GM21619 (cell line): ENCODE results near the gene PCDH9.

Experiments
- ATAC-seq: cut with Tn5 transposase; IDR thresholded peaks from one replicate; pipeline ENCODE4 v1.9.1; 2021; ENCODE audit not compliant: unreplicated experiment

The PCDH9 gene

DNA sequence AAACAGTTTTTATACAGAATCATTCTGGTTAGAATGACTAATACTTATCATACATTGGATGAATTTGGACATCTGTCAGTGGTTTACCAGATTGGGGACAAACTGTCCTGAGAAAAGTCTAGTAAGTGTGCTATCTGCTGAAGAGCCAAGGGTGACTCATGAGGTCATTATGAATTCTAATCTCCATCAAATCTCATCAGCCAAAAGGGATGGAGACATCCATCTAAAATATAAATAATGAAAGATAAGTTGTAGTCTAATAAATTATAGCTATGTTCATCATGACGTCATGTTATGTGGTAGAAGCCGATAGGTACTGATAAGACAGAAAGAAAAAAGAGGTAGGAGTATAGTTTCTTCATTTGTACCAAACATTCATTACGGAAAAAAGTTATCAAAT lies 804.4 kb downstream of the PCDH9 start:
- no peak for ATAC-seq

- ATAC-seq, result no peak
Measured at GRCh38 chr13:66424422-66424821, 805.7 kb downstream of the PCDH9 start.

GRCh38 chr13:66415444-66415843 lies 814.7 kb downstream of the PCDH9 start:
- no peak for ATAC-seq

DNA sequence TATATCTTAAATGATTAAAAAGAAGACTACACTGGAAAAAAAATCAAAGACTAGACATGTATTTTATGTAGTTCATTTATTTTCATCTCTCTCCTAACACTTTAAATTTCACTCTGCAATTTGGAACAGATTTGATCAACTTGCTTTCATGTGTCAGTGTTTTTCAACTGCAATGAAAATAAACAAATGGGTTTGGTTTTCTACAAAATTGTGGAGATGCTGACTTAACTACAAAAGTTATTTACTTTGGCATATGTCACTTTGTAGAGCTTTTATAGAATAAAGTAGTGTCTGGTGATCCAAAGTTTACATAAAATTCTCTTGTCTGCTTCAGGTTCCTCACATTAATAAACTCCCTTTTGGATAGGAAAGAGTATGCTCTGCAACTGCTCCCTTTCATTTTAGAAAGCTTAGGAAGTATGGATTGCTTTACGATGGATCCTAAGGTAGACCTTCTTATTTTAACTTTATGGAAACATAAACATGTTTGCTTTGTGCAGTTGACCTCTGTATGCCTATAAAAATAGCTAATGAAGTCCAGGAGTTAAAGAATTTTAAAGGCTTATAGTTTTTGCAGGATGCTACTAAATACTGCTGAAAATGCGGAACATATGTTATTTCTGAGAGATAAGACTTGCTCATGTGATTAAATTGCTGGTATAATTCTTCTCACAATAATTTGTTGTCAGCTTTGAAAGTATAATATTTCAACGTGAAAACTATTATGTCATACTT lies 815.9 kb downstream of the PCDH9 start:
- no peak for ATAC-seq

DNA sequence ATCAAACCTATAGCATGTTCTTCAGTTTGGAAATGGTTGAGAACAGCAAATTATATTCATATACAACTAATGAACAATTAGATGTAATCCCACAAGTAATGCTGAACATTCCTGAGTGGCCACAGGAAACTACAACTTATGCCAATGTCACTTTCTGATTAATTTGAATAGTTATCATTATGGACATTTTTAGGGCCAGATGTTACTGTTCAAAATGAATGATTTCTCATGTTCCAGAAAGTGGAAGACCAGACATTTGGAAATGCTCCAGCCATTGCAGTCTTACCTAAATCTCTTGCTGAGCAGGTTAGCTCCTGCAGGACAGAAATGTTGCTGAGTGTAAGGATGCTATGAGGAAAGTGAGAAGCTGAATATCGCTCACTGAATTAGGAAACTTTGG lies 819.8 kb downstream of the PCDH9 start:
- no peak for ATAC-seq

GRCh38 chr13:66409542-66409941 lies 820.6 kb downstream of the PCDH9 start:
- ATAC-seq, result no peak

- no peak for ATAC-seq
Measured at GRCh38 chr13:66407128-66407527, 823.0 kb downstream of the PCDH9 start.

DNA sequence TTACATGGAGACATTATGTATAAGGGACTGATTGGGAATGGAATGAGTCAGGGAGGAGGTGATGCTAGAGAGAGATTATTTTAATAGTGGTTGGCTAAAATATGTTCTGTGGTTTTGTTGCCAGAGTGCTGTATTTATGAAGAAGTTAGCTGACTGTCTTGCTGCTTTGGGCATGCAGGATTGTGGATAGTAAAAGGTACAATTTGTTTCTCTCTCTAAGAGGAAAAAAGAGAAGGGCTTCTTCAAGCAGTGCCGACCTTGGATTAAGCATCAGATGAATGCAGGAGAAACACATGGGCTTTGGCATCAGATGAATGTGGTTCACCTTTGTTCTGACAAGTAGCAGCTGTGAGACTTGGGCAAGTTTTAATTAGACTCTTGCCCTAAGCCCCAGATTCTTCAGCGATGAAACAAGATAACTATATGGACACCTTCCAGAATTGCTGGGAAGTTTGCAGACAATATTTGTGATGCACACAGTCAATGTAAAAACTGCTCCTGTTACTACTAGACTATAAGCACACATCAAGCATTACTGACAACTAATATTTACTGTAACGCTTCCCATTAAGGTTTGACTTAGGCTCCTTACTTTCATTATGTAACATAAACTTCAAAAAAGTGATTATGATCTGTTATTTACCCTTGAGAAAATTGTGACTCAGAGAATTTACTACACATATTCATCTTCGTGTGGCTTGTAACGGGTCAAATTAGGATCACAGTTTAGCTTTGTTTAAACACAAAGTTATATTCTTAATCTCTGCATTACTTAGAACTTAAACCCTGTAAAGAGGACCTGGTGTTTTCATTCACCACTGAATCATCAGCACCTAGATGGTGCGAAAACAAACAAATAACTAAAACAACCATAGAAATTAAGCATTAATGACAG lies 824.0 kb downstream of the PCDH9 start:
- ATAC-seq, result no peak

DNA sequence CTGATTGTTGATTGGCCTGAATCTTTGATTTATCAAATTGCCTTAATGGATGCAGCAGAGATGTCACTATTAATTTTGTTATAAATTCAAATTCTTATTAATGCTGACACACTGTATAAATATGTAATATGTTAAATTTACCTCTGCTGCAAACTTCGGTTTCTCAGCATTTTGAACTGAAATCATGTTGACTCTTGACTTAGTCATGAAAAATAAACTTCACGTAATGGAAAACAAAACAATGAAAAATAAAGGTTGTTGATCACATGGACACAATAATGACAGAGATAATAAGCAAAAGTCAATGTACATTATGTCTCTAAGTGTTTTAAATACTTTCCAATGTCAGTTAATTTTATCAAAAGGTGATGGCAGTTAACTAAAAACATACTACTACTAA lies 827.6 kb downstream of the PCDH9 start:
- no peak for ATAC-seq

GRCh38 chr13:66402066-66402465 lies 828.1 kb downstream of the PCDH9 start:
- ATAC-seq, result no peak

GRCh38 chr13:66400292-66400691 lies 829.8 kb downstream of the PCDH9 start:
- no peak for ATAC-seq

DNA sequence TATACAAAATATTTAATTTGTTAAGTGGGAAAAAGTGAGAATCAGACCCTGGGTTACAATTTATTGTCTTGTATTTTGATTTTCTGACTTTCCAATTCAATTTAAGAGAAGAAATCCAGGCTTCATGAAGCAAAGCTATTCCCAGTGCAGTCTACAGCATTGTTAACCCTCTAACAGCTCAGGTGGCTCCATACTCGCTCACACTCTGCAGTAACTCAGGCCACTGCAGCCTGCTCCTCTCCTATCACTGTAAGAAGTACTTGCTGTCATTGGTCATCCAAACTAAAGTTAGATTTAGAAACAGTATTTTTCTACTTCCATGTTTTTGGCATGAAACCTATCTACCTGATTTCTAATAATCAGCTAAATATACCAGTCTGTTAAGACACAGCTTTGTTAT lies 830.3 kb downstream of the PCDH9 start:
- ATAC-seq, result no peak

DNA sequence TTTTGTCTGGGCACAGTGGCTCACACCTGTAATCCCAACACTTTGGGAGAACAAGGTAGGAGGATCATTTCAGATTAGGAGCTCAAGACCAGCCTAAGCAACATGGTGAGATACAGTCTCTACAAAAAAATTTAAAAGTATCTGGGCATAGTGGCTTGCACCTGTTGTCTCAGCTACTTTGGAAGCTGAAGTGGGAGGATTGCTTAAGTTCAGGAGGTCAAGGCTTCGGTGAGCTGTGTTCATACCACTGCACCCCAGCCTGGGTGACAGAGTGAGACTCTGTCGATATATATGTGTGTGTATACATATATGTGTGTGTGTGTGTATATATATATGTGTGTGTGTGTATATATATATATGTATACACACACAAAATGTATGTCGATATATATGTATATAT lies 833.0 kb downstream of the PCDH9 start:
- no peak for ATAC-seq

DNA sequence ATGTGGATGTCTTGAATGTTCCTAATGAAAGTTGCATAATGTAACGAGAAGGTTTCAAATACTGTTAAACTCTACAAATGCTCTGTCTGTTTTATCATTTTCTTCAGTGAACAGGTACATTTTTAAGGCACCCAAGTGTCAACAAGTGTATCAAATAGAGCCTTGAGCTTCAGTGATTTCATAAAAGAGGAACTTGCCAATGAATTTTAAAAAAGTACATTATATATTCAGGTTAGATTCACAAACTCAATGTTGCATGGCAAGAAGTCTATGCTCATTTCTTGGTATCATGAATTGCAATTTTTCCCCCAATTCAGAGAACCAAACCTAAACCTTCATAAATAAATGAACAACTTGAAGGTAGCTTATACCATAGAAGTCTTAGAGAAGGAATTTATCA lies 838.8 kb downstream of the PCDH9 start:
- no peak for ATAC-seq

DNA sequence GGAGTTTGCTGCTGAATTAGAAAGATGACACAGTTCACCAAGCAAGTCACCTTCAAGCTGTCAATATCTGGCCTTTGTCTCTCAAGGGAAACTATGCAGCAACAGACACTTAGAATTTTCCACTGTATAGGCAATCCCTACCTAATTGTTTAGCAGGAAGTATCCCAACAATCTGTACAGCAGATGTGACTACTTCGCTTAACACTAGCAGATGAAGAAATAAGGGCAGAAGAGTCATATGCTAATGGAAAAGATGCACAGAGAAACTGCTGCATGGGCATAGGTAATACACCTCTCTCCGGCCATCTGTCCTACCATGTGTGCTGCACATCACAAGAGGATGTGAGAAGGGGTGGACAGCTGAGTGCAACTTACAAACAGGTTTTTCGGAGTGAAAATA lies 851.2 kb downstream of the PCDH9 start:
- no peak for ATAC-seq

DNA sequence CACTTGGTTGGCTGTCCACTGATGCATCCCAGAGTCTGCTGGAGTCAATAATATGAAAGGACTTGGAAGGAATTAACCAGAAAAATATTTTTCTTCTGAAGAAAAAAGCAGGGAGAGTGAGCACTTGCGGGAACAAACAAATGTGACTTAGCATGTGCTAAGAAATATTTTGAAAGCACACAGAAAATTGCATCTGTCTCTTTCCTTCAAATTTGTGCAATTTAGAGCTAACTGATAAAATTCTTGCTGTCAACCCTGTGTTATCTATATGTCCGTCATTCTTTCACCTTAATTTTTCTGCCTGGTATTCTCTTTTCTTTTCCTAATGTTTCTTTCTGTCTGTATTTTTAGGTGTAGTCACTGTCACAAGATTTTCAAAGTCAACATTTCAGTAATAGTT lies 852.6 kb downstream of the PCDH9 start:
- no peak for ATAC-seq

DNA sequence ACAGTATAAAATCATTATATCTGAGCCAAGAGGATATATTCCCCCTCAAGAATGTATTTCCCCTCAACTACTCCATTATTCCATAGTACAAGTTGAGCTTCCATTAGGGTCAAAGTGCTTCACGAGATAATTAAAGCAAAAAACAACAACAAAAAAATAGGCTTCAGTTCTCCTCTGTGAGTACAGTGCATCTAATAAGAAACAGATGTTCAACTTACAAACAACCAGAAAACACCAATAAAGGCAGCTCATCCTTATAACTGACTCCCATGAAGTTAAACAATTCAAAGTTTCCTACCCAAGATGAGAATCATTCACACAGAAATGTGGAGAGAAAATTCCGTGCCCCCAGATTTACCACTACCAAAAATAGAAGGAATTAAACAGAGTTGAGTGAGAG lies 854.4 kb downstream of the PCDH9 start:
- no peak for ATAC-seq

DNA sequence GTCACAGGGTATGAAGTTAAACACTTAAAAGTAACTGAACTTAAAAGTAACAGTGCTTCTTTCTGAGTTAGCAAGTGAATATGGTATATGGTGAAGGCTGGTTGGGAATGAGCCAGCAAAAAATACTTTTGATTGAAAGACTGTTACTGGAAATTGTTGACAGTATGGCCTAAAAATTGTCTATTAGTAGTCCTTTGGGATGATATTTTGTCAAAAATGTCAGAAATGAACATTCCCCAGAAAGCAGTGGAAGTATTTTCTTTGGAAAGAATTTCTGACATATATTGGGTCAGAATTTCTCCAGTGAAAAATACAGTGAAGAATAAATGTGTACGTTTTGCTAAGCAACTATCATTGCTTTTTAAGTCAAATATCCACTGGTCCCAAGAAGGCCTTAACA lies 860.5 kb downstream of the PCDH9 start:
- ATAC-seq, result no peak

- ATAC-seq, result no peak
Measured at GRCh38 chr13:66367356-66367755, 862.8 kb downstream of the PCDH9 start.

- no peak for ATAC-seq
Measured at GRCh38 chr13:66365101-66365500, 865.0 kb downstream of the PCDH9 start.

DNA sequence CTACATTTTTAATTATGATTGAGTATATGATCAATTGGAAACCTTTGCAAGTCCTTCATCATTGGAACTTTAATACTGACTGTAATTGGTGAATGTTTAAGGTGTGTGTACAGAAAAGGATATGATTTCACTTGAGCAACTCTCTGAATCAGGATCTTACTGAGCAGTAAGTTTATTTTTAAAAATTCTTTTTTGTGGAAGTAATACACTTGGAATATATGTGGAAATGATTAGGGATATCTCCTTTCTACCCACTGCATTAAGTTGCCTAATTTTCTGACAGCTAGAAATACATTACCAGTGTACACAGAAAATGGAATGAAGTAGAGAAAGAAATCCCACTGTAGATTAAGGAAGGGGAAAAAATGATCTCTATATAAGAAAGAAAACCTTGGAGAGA lies 865.8 kb downstream of the PCDH9 start:
- ATAC-seq, result no peak

DNA sequence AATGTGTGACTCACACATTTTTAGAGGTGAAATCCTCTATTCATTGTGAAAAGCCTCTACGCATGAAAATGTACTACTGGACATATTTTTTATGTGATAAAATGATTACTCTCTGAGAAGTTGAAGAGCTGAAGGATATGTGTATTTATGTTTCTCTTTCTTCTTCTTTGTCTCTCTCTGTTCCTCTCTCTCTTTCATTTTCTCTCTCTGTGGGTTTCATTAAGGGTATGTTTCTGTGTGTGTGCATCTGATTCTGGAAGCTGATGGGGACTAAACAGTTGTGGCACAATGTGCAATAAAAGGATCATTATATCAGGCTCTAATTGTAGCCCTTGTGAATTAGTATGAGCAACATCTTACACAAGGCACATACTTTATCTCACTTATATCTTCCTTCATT lies 867.7 kb downstream of the PCDH9 start:
- no peak for ATAC-seq
